Right lobe of liver (tissue), 6 donors: Measurements from ENCODE around the gene KISS1R. TPM values are rescaled to one million over a fixed set of nuclear protein-coding genes. Genes with fewer than 3 reads are reported as not detected.
A peak's percentile ranks its signal among the peaks of the same experiment; 100 is the strongest.
"Not testable (repeated sequence)": the region's sequence is repeated elsewhere in the genome, so short reads cannot be mapped to it uniquely, and the experiment has no call there.

Experiments
- ATAC-seq, 4 donors: fragments of 200-7000 bp; cut with Tn5 transposase; one replicate each; pipeline ENCODE4 v1.9.1; 2020; ENCODE audit warnings: mild to moderate bottlenecking in 4 of 4, moderate library complexity in 4 of 4
- DNase-seq, 3 donors: peaks; one replicate each; pipeline ENCODE4 v3.0.0-alpha.2; 2020
- H3K27ac ChIP-seq, 3 donors: fragments of 200-600 bp; one replicate each; pipeline ENCODE4 v1.8.0; 2022
- H3K27me3 ChIP-seq, 2 donors: fragments of 200-600 bp; one replicate each; pipeline ENCODE4 v1.8.0; 2022
- H3K36me3 ChIP-seq, 4 donors: fragments of 200-600 bp; sonication (generic) in 1 of 4; one replicate each; pipeline versions ENCODE4 v1.5.1 to v1.8.0; 2017 to 2022; ENCODE audit warnings: control low read depth in 1 of 4
- H3K4me1 ChIP-seq, 4 donors: fragments of 200-600 bp; sonication (generic) in 1 of 4; one replicate each; pipeline versions ENCODE4 v1.5.1 to v1.8.0; 2017 to 2022; ENCODE audit warnings: control low read depth in 1 of 4
- H3K4me3 ChIP-seq, 3 donors: fragments of 200-600 bp; one replicate each; pipeline ENCODE4 v1.8.0; 2022
- H3K9me3 ChIP-seq, 4 donors: fragments of 200-600 bp; sonication (generic) in 1 of 4; one replicate each; pipeline versions ENCODE4 v1.5.1 to v1.8.0; 2017 to 2022; ENCODE audit warnings: control low read depth in 1 of 4
- POLR2A ChIP-seq: fragments of 450-650 bp; IDR thresholded peaks from one replicate; pipeline ENCODE4 v1.6.1; 2017; ENCODE audit warnings: antibody characterized with exemption, mild to moderate bottlenecking
- WGBS: methylation state at CpG from one replicate; pipeline ENCODE4 v1.1.6; 2018; ENCODE audit warnings: low coverage, low lambda C conversion rate; ENCODE audit not compliant: insufficient coverage; ENCODE audit errors: missing lambda C conversion rate; 5-methylcytosine and 5-hydroxymethylcytosine counted together
- intact Hi-C, 2 donors: fragments of 100-400 bp; cut with DNase I; formaldehyde crosslinking; loops; one replicate each; pipeline versions ENCODE4 v1.11.2 to v1.14.1; 2022
- total RNA-seq, 6 experiments: library from RNA; depleted of rRNA in 2 of 6; stranded (reverse); fragments of >200 nt in 2 of 6; fragmentation: NEBNext Ultra II Directional in 3 of 6; extraction: Animal tissue kit (Norgen Biotek cat#: 25700) in 3 of 6; gene quantifications; one replicate each; pipeline versions ENCODE4 v1.1.0 to v1.2.4, GENCODE V29; 2016 to 2023
- TF ChIP-seq, protein P1 (sequence below), 4 donors: fragments of 200-600 bp in 3 of 4; fragments of 450-650 bp in 1 of 4; IDR thresholded peaks; one replicate each; pipeline versions ENCODE4 v1.5.1 to v1.8.0; 2016 to 2022; ENCODE audit warnings: antibody characterized with exemption in 4 of 4, mild to moderate bottlenecking in 2 of 4
- donor health status: DM: no; HTN: yes; CAD: no.
- donor health status: DM: no; HTN: no; CAD: no.
- donor health status: DM: no; HTN: no; CAD: no.
- donor health status: DM: no; HTN: yes; CAD: no.
- donor health status: DM: no; HTN: yes; CAD: no.

KISS1R gene
- total RNA-seq, 6 experiments from 2014 or later, result 0.47 TPM; not detected in 5

DNA sequence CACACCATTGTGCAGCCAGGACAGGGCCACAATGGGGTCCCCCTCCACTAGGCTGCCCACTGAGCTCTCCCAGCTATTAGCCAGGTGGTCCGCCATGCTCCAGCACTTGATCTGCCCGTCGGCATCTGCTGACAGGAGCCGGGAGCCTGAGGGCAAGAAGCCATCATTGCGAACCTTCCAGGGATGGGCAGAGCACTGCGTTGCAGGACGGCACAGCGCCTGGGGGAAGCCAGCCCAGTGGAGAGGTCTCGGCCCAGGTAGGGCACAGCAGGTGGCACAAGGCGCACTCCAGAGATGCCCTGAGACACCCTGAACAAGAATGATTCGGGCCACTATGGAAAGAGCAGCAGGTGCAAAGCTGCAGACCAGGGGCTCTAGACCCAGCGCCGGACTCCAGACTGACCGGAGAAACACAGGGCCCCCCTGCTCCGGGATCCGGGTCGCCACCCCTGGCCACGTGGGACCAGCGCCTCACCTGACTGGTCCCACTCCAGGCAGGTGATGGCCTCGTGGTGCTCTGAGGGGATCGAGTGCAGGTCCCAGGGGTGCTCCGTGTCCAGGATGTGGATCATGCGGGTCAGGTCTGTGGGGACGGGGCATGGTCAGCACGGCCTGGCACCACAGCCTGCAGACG lies 27.4 kb upstream of the KISS1R start:
- Histone ChIP-seq H3K27me3 (no peaks in the 10 kb centered on the region), H3K27ac (no peak overlapping the region), H3K4me3 (no peak overlapping the region), H3K9me3 (no peaks in the 10 kb centered on the region), H3K36me3 (peaks cover 0 to 9% (median 2%) of the 10 kb centered on the region in 4 donors), H3K4me1 (no peaks in the 10 kb centered on the region)
- intact Hi-C loops, result no loop called here
- DNase-seq, result no peak
- WGBS, result 95% methylated on average over 7 of the region's 26 CpGs
- TF ChIP-seq POLR2A, result no peak
- TF ChIP-seq, protein P1, sequence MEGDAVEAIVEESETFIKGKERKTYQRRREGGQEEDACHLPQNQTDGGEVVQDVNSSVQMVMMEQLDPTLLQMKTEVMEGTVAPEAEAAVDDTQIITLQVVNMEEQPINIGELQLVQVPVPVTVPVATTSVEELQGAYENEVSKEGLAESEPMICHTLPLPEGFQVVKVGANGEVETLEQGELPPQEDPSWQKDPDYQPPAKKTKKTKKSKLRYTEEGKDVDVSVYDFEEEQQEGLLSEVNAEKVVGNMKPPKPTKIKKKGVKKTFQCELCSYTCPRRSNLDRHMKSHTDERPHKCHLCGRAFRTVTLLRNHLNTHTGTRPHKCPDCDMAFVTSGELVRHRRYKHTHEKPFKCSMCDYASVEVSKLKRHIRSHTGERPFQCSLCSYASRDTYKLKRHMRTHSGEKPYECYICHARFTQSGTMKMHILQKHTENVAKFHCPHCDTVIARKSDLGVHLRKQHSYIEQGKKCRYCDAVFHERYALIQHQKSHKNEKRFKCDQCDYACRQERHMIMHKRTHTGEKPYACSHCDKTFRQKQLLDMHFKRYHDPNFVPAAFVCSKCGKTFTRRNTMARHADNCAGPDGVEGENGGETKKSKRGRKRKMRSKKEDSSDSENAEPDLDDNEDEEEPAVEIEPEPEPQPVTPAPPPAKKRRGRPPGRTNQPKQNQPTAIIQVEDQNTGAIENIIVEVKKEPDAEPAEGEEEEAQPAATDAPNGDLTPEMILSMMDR (IDR thresholded peaks at IDR 0.05), result no peak
- no peak for ATAC-seq

DNA sequence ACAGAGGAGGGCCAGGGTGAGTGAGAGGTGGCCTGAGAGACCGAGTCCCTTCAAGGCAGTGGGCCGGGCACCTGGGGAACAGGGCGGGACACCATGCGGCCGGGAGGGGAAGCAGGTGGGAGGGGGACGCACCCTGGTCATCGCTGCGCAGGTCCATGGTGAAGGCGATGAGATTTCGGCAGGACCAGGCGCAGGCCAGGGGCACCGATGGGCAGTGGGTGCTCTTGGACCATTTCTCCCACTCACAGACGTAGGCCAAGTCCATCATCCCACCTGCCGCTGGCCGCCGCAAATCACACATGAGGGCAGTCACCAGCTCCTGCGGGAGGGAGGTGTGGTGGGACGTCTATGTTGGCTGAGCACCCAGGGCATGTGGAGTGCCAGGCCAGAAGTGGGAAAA lies 26.3 kb upstream of the KISS1R start:
- Histone ChIP-seq H3K4me1 (no peaks in the 10 kb centered on the region), H3K27me3 (no peaks in the 10 kb centered on the region), H3K36me3 (peaks cover 0 to 7% (median under 1%) of the 10 kb centered on the region in 4 donors), H3K27ac (no peak overlapping the region), H3K4me3 (no peak overlapping the region), H3K9me3 (no peaks in the 10 kb centered on the region)
- intact Hi-C loops, result no loop called here
- 33% methylated on average over 2 of the region's 18 CpGs for WGBS
- DNase-seq (no peak), ATAC-seq (no peak)
- no peak for TF ChIP-seq POLR2A
- TF ChIP-seq, protein P1 (IDR thresholded peaks at IDR 0.05), result no peak

DNA sequence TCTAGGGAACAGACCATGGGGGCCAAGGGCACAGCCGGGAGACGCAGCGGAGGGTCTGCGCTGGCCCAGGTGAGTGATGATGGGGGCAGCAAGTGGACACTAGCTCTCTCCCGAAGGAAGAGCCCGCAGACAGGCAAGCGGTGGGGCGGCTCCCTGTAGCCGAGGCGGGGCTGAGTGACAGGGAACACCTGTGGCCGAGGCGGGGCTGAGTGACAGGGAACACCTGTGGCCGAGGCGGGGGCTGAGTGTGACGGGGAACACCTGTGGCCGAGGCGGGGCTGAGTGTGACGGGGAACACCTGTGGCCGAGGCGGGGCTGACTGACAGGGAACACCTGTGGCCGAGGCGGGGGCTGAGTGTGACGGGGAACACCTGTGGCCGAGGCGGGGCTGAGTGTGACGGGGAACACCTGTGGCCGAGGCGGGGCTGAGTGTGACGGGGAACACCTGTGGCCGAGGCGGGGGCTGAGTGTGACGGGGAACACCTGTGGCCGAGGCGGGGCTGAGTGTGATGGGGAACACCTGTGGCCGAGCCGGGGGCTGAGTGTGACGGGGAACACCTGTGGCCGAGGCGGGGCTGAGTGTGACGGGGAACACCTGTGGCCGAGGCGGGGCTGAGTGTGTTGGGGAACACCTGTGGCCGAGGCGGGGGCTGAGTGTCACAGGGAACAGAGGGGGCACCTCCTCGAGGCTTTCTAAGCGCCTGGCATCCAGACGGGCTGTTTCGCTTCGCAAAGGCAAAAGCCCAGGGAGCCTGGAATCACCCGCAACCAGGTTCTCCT lies 25.5 kb upstream of the KISS1R start:
- intact Hi-C loops, H3K27ac ChIP-seq, H3K9me3 ChIP-seq, H3K27me3 ChIP-seq, H3K36me3 ChIP-seq, H3K4me1 ChIP-seq, DNase-seq, ATAC-seq: not testable (repeated sequence)
- 88% methylated on average over 22 of the region's 50 CpGs for WGBS
- peak overlapping the region; percentile 72 to 94 (median 86) for H3K4me3 ChIP-seq

DNA sequence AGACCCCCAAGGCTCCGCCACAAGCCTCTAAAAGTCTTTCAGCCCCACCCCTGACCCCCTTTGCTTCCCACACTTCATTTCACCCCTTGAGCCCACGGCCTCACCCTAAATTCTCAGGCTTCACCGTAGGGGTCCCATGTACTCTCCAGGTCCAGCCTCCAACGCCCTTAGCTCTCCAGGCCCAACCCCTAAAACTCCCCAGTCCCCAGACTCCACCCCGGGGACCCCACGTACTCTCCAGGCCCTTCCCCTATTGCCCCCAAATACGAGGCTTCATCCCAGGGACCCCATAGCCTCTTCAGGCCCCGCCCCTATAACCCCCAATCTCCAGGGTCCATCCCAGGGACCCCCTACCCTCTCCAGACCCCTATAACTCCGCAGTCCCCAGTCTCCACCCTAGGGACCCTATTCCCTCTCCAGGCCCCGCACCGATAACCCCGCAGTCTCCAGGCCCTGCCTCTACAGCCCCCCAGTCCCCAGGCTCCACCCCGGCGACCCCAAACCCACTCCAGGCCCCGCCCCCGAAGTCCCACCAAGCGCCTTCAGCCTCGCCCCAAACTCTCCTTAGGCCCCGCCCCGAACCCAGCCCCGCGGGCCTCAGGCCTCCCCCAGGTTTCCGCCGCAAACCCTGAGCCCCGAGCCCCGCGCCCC lies 24.8 kb upstream of the KISS1R start:
- TF ChIP-seq, protein P1 (IDR thresholded peaks at IDR 0.05), result no peak
- TF ChIP-seq POLR2A, result no peak
- no peak for ATAC-seq
- intact Hi-C loops, result no loop called here

More for the DNA sequence above, 24.8 kb upstream of the KISS1R start:
- Histone ChIP-seq H3K4me3 (peak overlapping the region; percentile 72 to 94 (median 86)), H3K9me3 (no peaks in the 10 kb centered on the region), H3K4me1 (no peaks in the 10 kb centered on the region), H3K27me3 (no peaks in the 10 kb centered on the region), H3K27ac (peak overlapping the region in 2 of 3 donors; percentile 89 to 90), H3K36me3 (peaks cover 0 to 9% (median under 1%) of the 10 kb centered on the region in 4 donors)
- DNase-seq, result no peak
- 5% methylated on average over 23 of the region's 27 CpGs for WGBS
